HepG2 (cell line): ENCODE results near the gene ITPK1. TPM values are rescaled to one million over a fixed set of nuclear protein-coding genes. Genes with fewer than 3 reads are reported as not detected.

ENCODE experiments used
- ATAC-seq: fragments of 200-7000 bp; cut with Tn5 transposase; 3 replicates; pipeline ENCODE4 v1.9.1; 2020; ENCODE audit warnings: mild to moderate bottlenecking, moderate library complexity
- BruUV-seq: library from RNA; stranded (reverse); fragments of 400-500 nt; replicated peaks from 2 replicates; lab custom pipeline; 2021; lab: Mats Ljungman, UMichigan
- CTCF ChIA-PET: fragments of 300-600 bp; formaldehyde crosslinking; extraction: SDS; loops from one replicate; lab custom pipeline; 2021; ENCODE audit warnings: low total read pairs, inconsistent platforms, low intra/inter-chr PET ratio; lab: Yijun Ruan, JAX
- POLR2A ChIA-PET: fragments of 350-600 bp; sonication (Branson Sonifier 250); formaldehyde crosslinking; loops from one replicate; lab custom pipeline; 2020; ENCODE audit warnings: antibody characterized with exemption, inconsistent platforms; lab: Yijun Ruan, JAX
- DNase-seq: peaks from one replicate; pipeline ENCODE4 v3.0.0-alpha.2; 2015; ENCODE audit warnings: low spot score
- FAIRE-seq: peaks from 3 replicates; lab custom pipeline; 2011; peaks lifted over from hg19 to GRCh38; lab: Jason Lieb, UNC
- H2AFZ ChIP-seq: one replicate; pipeline ENCODE4 v1.6.1; 2011; ENCODE audit warnings: low read length, inconsistent platforms
- H3K27ac ChIP-seq: fragments of 300-600 bp; 3 replicates; pipeline ENCODE4 v1.8.0; 2011; ENCODE audit warnings: mixed run types, mild to moderate bottlenecking, mixed read lengths, low read length, inconsistent platforms; ENCODE audit not compliant: insufficient read depth; ENCODE audit errors: extremely low read length
- H3K27me3 ChIP-seq, 2 experiments: fragments of 200-600 bp in 1 of 2; 2 replicates in 1 of 2; 3 replicates in 1 of 2; pipeline versions ENCODE4 v1.6.0 to v1.8.0; 2011; ENCODE audit warnings: low read length in 2 of 2, mild to moderate bottlenecking in 2 of 2, moderate library complexity in 2 of 2, inconsistent platforms in 1 of 2; ENCODE audit not compliant: insufficient read depth in 2 of 2, control insufficient read depth in 1 of 2
- H3K36me3 ChIP-seq, 2 experiments: fragments of 200-600 bp in 1 of 2; replicated peaks in 1 of 2; 2 replicates in 1 of 2; 3 replicates in 1 of 2; pipeline versions ENCODE4 v1.5.1 to v1.8.0; 2011; ENCODE audit warnings: low read length in 2 of 2, inconsistent platforms in 1 of 2; ENCODE audit not compliant: insufficient read depth in 2 of 2, control insufficient read depth in 1 of 2
- H3K4me1 ChIP-seq: 2 replicates; pipeline ENCODE4 v1.5.1; 2012; ENCODE audit warnings: low read length, inconsistent platforms; ENCODE audit not compliant: insufficient read depth
- H3K4me2 ChIP-seq: 2 replicates; pipeline ENCODE4 v1.6.0; 2011; ENCODE audit warnings: low read depth, low read length, inconsistent platforms
- H3K4me3 ChIP-seq, 3 experiments: fragments of 200-600 bp in 1 of 3; sonication (generic), shearing (Covaris generic) in 1 of 3; replicated peaks in 1 of 3; 2 replicates each; pipeline ENCODE4 v1.5.1; 2011 to 2016; ENCODE audit warnings: low read length in 3 of 3, inconsistent platforms in 2 of 3, low read depth in 2 of 3, mild to moderate bottlenecking in 2 of 3, control low read depth in 1 of 3, mixed read lengths in 1 of 3; ENCODE audit not compliant: insufficient read depth in 1 of 3
- H3K79me2 ChIP-seq: one replicate; pipeline ENCODE4 v1.6.1; 2011; ENCODE audit warnings: low read length, inconsistent platforms; ENCODE audit not compliant: insufficient read depth
- H3K9ac ChIP-seq: 2 replicates; pipeline ENCODE4 v1.6.0; 2011; ENCODE audit warnings: mild to moderate bottlenecking, low read depth, low read length, inconsistent platforms; ENCODE audit not compliant: insufficient read depth
- H3K9me3 ChIP-seq: 2 replicates; pipeline ENCODE4 v1.5.1; 2012; ENCODE audit warnings: mild to moderate bottlenecking, low read length
- H4K20me1 ChIP-seq: 2 replicates; pipeline ENCODE4 v1.6.0; 2011; ENCODE audit warnings: inconsistent platforms, mild to moderate bottlenecking, low read length, moderate library complexity; ENCODE audit not compliant: insufficient read depth
- CCAR2 ChIP-seq: fragments of 200-400 bp; formaldehyde crosslinking; optimal IDR thresholded peaks from 2 replicates; pipeline ENCODE3; 2018; ENCODE audit warnings: low read depth, mild to moderate bottlenecking, low read length, moderate library complexity
- CEBPB ChIP-seq: IDR thresholded peaks from 2 replicates; pipeline ENCODE4 v1.6.1; 2011; ENCODE audit warnings: low read depth, low read length, improper control_type of control experiment, borderline replicate concordance
- MAFK ChIP-seq, 2 experiments: IDR thresholded peaks in 1 of 2; conservative IDR thresholded peaks in 1 of 2; 2 replicates each; pipeline ENCODE4 v1.6.1; 2011; ENCODE audit warnings: improper control_type of control experiment in 2 of 2, low read length in 2 of 2
- MLLT10 ChIP-seq: sonication (generic); formaldehyde crosslinking; IDR thresholded peaks from 2 replicates; pipeline ENCODE4 v1.4.0; 2020; ENCODE audit warnings: missing genetic modification reagents
- NR2F1 ChIP-seq, 2 experiments: fragments of 450-650 bp in 1 of 2; formaldehyde crosslinking in 1 of 2; IDR thresholded peaks; 2 replicates each; pipeline versions ENCODE4 v1.5.0 to v1.6.1; 2016 to 2020; ENCODE audit warnings: mild to moderate bottlenecking in 1 of 2, missing compliant biosample characterization in 1 of 2, missing genetic modification reagents in 1 of 2, moderate library complexity in 1 of 2
- NR2F6 ChIP-seq, 2 experiments: IDR thresholded peaks; 2 replicates each; pipeline ENCODE4 v1.6.1; 2016; ENCODE audit warnings: antibody characterized with exemption in 1 of 2, mild to moderate bottlenecking in 1 of 2
- RARA ChIP-seq: IDR thresholded peaks from 2 replicates; pipeline ENCODE4 v1.6.1; 2016; ENCODE audit warnings: missing genetic modification reagents, missing compliant biosample characterization
- ZFP1 ChIP-seq: IDR thresholded peaks from 2 replicates; pipeline ENCODE4 v1.6.1; 2016
- ZNF660 ChIP-seq: sonication (generic); formaldehyde crosslinking; IDR thresholded peaks from 2 replicates; pipeline ENCODE4 v1.5.1; 2020; ENCODE audit warnings: mild to moderate bottlenecking, low read depth, missing genetic modification reagents, borderline replicate concordance
- ZNF772 ChIP-seq: sonication (generic); formaldehyde crosslinking; IDR thresholded peaks from 2 replicates; pipeline ENCODE4 v1.5.0; 2020; ENCODE audit warnings: mild to moderate bottlenecking, missing genetic modification reagents
- WGBS: methylation state at CpG from one replicate; pipeline ENCODE4 v1.1.6; 2017; ENCODE audit warnings: low lambda C conversion rate; 5-methylcytosine and 5-hydroxymethylcytosine counted together
- in situ Hi-C: cut with HindIII; loops from 2 replicates; pipeline ENCODE4 v1.10.0; 2017; ENCODE audit warnings: low pct_unique_long_range_greater_than_20kb; ENCODE audit not compliant: extremely low pct_ligation_motif_present
- intact Hi-C: fragments of 100-400 bp; cut with micrococcal nuclease; formaldehyde crosslinking; loops from one replicate; pipeline ENCODE4 v1.10.0; 2022; ENCODE audit not compliant: unreplicated experiment
- polyA plus RNA-seq, 8 experiments: library from polyadenylated mRNA; depleted of rRNA in 3 of 8; stranded (reverse) in 7 of 8; unstranded in 1 of 8; fragments of >200 nt; fragmentation: Illumina TruSeq in 4 of 8; extraction: Trizol in 4 of 8; gene quantifications; 2 replicates each; pipeline versions ENCODE4 v1.2.1 to v1.2.3, GENCODE V29; 2011 to 2016; ENCODE audit warnings: low read depth in 4 of 8, missing spikeins in 1 of 8, mixed read lengths in 1 of 8; ENCODE audit not compliant: insufficient read depth in 1 of 8
- total RNA-seq, 5 experiments: library from RNA; depleted of rRNA; stranded (reverse); fragments of >200 nt; fragmentation: Illumina TruSeq; extraction: Trizol; gene quantifications; 2 replicates each; pipeline ENCODE4 v1.2.3, GENCODE V29; 2016; ENCODE audit warnings: low read depth in 1 of 5

ITPK1 gene
- total and polyA plus RNA-seq, 2 of the 13 experiments (the other 11 are each of a cell fraction or from before 2014, with no cell fraction given): 20.5 to 47.5 TPM

DNA sequence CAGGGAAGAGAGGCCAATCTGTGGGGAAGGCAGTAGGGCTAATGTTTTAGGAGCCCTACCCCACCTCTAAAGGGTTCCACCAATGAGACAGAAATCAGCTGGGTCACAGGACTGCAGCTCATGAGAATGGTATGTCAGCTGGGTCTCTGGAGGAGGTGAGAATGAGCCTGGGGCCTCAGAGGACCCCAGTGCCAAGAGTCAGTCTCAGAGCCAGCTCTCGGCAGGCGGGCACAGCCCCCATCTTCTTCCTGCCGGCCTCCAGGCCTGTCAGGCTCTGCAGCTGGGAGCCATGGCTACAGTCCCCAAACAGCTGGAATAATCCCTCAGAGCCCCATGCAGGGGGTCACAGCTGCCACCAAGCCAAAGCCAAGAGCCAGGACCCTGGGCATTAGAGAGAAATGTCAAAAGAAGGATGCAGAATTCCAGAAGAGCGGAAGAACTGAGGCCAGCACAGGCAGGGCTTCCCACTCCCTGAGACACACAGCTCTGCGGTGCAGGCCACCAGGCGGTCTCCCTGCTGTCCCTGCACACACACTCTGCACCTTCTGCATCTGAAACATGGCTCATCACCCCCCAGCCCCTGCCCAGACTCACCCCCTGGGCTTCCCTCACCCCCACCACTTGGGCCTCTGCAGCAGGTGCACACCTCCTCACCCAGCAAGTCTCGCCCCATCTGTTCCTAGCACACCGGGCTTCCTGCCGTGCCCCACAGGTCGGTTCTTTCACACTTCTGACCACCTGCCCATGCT, 26.0 kb downstream of the ITPK1 start:
- WGBS: 99% methylated on average over 10 of the region's 10 CpGs
- H4K20me1 ChIP-seq: peaks cover 4% of the 10 kb centered on the region
- no peak overlapping the region for H3K27ac ChIP-seq
- H3K27me3 ChIP-seq: no peaks in the 10 kb centered on the region
- intact Hi-C loops: no loop called here
- peaks cover 7% of the 10 kb centered on the region for H3K79me2 ChIP-seq
- no TSS peak for BruUV-seq
- H3K4me1 ChIP-seq: peaks cover 21% of the 10 kb centered on the region
- H3K9me3 ChIP-seq: no peaks in the 10 kb centered on the region
- H3K4me3 ChIP-seq: no peak overlapping the region
- ChIA-PET CTCF (no interaction called here), POLR2A (no interaction called here)
- in situ Hi-C loops: no loop called here
- no peaks in the 10 kb centered on the region; a peak in 1 of 5 replicates for H3K36me3 ChIP-seq
- H3K4me2 ChIP-seq: no peak overlapping the region
- FAIRE-seq: no peak
- H2AFZ ChIP-seq: no peak overlapping the region
- ATAC-seq: no peak
- TF ChIP-seq ZNF772 (CRISPR knock-in tag) (no peak), ZFP1 (no peak), CEBPB (no peak), ZNF660 (CRISPR knock-in tag) (no peak), MLLT10 (CRISPR knock-in tag) (no peak), CCAR2 (no peak)
- TF ChIP-seq, all 625 proteins: peak for 0
- no peak for DNase-seq
- no peak overlapping the region for H3K9ac ChIP-seq

- no peaks in the 10 kb centered on the region for H3K9me3 ChIP-seq
- 96% methylated on average over 7 of the region's 8 CpGs for WGBS
- H3K4me3 ChIP-seq: no peak overlapping the region
- no peak overlapping the region for H2AFZ ChIP-seq
- ATAC-seq (no peak), FAIRE-seq (no peak), DNase-seq (no peak)
- no peak overlapping the region for H3K4me2 ChIP-seq
- H3K27ac ChIP-seq: no peak overlapping the region
- TF ChIP-seq RARA (CRISPR knock-in tag) (0 out of 2 replicates have a peak, but pooled peaks have one; percentile 17), NR2F1 (CRISPR knock-in tag; IDR thresholded peaks at IDR 0.05) (0 out of 4 replicates have a peak, but pooled peaks of 1 of the 2 experiments have one; percentile 17), NR2F6 (IDR thresholded peaks at IDR 0.05) (peak; percentile 30; the same call in 1 of the 2 replicates), NR2F6 (CRISPR knock-in tag; IDR thresholded peaks at IDR 0.05) (no peak), MAFK (conservative IDR thresholded peaks at IDR 0.05 in 1 of 2, IDR thresholded peaks at IDR 0.05 in 1 of 2; ENCODE audit: low read length in 2 of 2) (no peak)
- H3K27me3 ChIP-seq: no peaks in the 10 kb centered on the region
- intact Hi-C loops: no loop called here
- CTCF ChIA-PET: no interaction called here
- no peak overlapping the region for H3K9ac ChIP-seq
- H3K4me1 ChIP-seq: peaks cover 21% of the 10 kb centered on the region
- H4K20me1 ChIP-seq: peaks cover 4% of the 10 kb centered on the region
- POLR2A ChIA-PET: no interaction called here
- in situ Hi-C loops: no loop called here
- BruUV-seq: no TSS peak
- H3K79me2 ChIP-seq: no peaks in the 10 kb centered on the region
- H3K36me3 ChIP-seq: no peaks in the 10 kb centered on the region; a peak in 1 of 5 replicates
Observed at GRCh38 chr14:93086441-93087055, 29.2 kb downstream of the ITPK1 start.
